ENCODE measurements around the gene IL18RAP. TPM values are rescaled to one million over a fixed set of nuclear protein-coding genes. Genes with fewer than 3 reads are reported as not detected.

The IL18RAP gene
- total RNA-seq, 1 experiment from 2014 or later, result not detected

DNA sequence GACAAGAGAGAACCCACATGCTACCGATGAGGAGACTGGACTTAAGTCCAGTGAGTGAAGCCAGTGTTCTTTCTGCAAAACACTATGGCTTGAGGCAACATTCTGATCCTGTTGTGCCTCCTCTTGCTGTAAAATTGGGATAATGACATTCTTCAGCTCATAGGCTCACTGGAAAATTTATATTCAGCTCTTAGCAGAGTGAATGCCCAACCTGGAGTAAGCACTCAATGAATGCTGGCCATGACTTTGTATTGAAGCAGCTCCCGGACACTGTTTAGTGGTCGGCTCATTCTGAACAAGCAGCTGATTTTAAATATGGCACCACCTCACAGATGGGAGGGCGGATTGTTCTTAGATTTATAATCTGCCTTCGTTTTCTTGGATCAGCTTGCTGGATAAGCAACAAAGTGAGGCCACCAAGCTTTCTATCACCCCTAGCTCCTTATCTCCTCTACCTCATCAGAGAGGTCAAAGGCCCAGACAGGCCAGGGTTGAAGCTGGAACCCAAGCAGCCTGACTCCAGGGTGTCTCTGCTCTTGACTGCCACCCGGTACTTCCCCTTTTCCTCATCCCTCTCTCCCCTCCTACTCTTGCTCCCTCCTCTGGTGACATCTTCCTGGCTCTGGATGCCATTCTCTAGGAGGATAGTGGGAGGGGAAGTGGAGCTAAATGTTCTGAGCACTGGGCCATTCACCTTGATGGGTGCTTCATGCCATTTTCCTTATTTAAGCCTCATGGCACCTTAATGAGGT lies 61.5 kb downstream of the IL18RAP start:
- no peak overlapping the region for H3K4me3 ChIP-seq (ENCODE audit: low read depth, low read length)
- Mint-ChIP-seq H3K27me3 (ENCODE audit: insufficient read depth, unreplicated experiment) (no peaks in the 10 kb centered on the region), H3K36me3 (ENCODE audit: insufficient read depth, unreplicated experiment) (no peaks in the 10 kb centered on the region), H3K27ac (ENCODE audit: unreplicated experiment) (no peak overlapping the region), H3K9me3 (ENCODE audit: unreplicated experiment) (no peaks in the 10 kb centered on the region), H3K4me1 (ENCODE audit: low read depth, unreplicated experiment) (no peaks in the 10 kb centered on the region), H3K4me3 (ENCODE audit: unreplicated experiment) (no peak overlapping the region)
- H3K9me3 ChIP-seq, result no peaks in the 10 kb centered on the region
- no TSS peak for BruUV-seq (replicated peaks)
- DNase-seq, result no peak
- ChIA-PET POLR2A (no interaction called here), CTCF (no interaction called here)
- no peaks in the 10 kb centered on the region for H3K36me3 ChIP-seq (ENCODE audit: control insufficient read depth, insufficient read depth, low read length)
- TF ChIP-seq, protein P1, sequence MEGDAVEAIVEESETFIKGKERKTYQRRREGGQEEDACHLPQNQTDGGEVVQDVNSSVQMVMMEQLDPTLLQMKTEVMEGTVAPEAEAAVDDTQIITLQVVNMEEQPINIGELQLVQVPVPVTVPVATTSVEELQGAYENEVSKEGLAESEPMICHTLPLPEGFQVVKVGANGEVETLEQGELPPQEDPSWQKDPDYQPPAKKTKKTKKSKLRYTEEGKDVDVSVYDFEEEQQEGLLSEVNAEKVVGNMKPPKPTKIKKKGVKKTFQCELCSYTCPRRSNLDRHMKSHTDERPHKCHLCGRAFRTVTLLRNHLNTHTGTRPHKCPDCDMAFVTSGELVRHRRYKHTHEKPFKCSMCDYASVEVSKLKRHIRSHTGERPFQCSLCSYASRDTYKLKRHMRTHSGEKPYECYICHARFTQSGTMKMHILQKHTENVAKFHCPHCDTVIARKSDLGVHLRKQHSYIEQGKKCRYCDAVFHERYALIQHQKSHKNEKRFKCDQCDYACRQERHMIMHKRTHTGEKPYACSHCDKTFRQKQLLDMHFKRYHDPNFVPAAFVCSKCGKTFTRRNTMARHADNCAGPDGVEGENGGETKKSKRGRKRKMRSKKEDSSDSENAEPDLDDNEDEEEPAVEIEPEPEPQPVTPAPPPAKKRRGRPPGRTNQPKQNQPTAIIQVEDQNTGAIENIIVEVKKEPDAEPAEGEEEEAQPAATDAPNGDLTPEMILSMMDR (IDR thresholded peaks at IDR 0.05; ENCODE audit: insufficient read depth in 1 of 2, low read depth in 1 of 2, low read length in 1 of 2, severe bottlenecking in 1 of 2, unreplicated experiment in 1 of 2), result no peak
- H3K4me1 ChIP-seq, result peaks cover 10% of the 10 kb centered on the region
- intact Hi-C loops (cut with micrococcal nuclease; ENCODE audit: unreplicated experiment), result no loop called here
- no peaks in the 10 kb centered on the region for H3K27me3 ChIP-seq (replicated peaks; ENCODE audit: control insufficient read depth, insufficient read depth, low read length)

DNA sequence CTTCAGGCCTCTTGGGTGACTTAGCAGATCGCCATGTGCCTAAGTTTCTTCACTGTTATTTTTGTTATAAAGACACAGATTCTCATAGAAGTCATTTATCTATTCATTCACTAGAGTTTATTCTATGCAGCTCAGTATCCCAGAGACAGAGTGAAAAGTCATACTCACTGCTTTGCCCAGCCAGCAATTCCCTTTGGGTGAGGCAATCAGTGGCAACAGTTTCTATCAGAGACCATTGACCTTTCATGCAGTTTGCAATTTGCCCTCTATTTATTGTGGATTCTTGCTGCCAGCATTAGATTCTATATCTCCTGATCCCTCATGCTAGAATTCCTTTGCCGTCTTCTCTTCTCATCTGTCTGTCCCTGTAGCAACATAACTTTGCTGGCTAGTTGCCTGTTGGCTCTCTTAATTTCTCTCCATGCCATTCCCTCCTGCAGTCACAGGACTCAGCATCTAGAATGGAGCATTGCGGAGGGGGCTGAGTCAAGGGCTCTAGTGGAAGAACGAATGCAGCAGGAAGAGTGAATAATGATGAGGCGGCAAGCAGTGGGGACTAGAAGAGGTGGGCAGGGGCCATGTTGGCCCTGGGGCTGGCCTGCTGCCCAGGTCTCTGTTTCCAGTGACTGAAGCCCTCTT lies 62.3 kb downstream of the IL18RAP start:
- Mint-ChIP-seq H3K9me3 (ENCODE audit: unreplicated experiment) (no peaks in the 10 kb centered on the region), H3K4me3 (ENCODE audit: unreplicated experiment) (no peak overlapping the region), H3K4me1 (ENCODE audit: low read depth, unreplicated experiment) (no peaks in the 10 kb centered on the region), H3K36me3 (ENCODE audit: insufficient read depth, unreplicated experiment) (no peaks in the 10 kb centered on the region), H3K27ac (ENCODE audit: unreplicated experiment) (peak overlapping the region; percentile 5), H3K27me3 (ENCODE audit: insufficient read depth, unreplicated experiment) (no peaks in the 10 kb centered on the region)
- BruUV-seq (replicated peaks), result no TSS peak
- intact Hi-C loops (cut with micrococcal nuclease; ENCODE audit: unreplicated experiment), result no loop called here
- ChIA-PET POLR2A (no interaction called here), CTCF (no interaction called here)
- Histone ChIP-seq H3K9me3 (no peaks in the 10 kb centered on the region), H3K27me3 (replicated peaks; ENCODE audit: control insufficient read depth, insufficient read depth, low read length) (no peaks in the 10 kb centered on the region), H3K4me1 (peaks cover 10% of the 10 kb centered on the region), H3K4me3 (ENCODE audit: low read depth, low read length) (no peak overlapping the region), H3K36me3 (ENCODE audit: control insufficient read depth, insufficient read depth, low read length) (no peaks in the 10 kb centered on the region)
- DNase-seq, result no peak
- TF ChIP-seq, protein P1 (IDR thresholded peaks at IDR 0.05; ENCODE audit: insufficient read depth in 1 of 2, low read depth in 1 of 2, low read length in 1 of 2, severe bottlenecking in 1 of 2, unreplicated experiment in 1 of 2), result no peak

DNA sequence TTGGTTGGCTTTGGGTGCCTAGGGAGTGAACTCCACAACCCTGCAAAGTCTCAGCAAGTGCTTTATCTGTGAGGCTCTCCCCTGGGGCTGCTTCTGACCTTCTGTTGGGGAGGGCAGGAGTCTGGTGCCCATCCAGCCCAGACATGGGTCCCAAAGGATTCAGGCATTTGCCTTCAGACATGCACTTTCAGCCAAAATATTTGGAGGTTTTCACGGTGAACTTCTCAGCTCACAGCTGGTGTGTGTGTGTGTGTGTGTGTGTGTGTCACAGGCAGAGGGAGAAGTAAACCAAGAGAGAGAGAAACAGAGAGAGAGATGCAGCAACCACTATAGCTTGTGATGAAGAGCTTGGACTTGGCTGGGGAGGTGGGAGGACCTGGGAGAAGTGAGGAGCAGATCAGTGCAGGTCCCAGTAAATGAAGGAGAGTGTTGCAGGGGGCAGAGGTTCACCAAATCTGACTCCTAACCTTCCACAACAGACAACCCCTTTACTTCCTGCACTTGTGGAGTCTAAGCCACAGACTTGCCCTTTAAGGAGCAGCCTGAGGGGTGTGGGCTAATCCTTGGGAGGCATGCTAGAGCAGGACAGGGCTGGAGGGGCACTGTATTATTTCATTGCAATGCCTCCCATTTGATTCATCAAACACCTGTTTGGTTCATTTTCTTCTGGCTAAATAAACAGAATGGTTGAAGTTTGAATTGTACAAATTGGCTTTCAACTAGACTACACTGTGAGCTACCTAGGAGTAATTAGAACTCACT lies 64.2 kb downstream of the IL18RAP start:
- H3K27me3 ChIP-seq (replicated peaks; ENCODE audit: control insufficient read depth, insufficient read depth, low read length), result no peaks in the 10 kb centered on the region
- Mint-ChIP-seq H3K27me3 (ENCODE audit: insufficient read depth, unreplicated experiment) (no peaks in the 10 kb centered on the region), H3K27ac (ENCODE audit: unreplicated experiment) (peak overlapping the region; percentile 24), H3K36me3 (ENCODE audit: insufficient read depth, unreplicated experiment) (no peaks in the 10 kb centered on the region), H3K4me3 (ENCODE audit: unreplicated experiment) (no peak overlapping the region), H3K9me3 (ENCODE audit: unreplicated experiment) (no peaks in the 10 kb centered on the region), H3K4me1 (ENCODE audit: low read depth, unreplicated experiment) (no peaks in the 10 kb centered on the region)
- no peaks in the 10 kb centered on the region for H3K36me3 ChIP-seq (ENCODE audit: control insufficient read depth, insufficient read depth, low read length)
- H3K9me3 ChIP-seq, result no peaks in the 10 kb centered on the region
- POLR2A ChIA-PET, result no interaction called here
- intact Hi-C loops (cut with micrococcal nuclease; ENCODE audit: unreplicated experiment), result no loop called here
- no TSS peak for BruUV-seq (replicated peaks)
- DNase-seq, result no peak
- no peak overlapping the region for H3K4me3 ChIP-seq (ENCODE audit: low read depth, low read length)
- TF ChIP-seq, protein P1 (IDR thresholded peaks at IDR 0.05; ENCODE audit: insufficient read depth in 1 of 2, low read depth in 1 of 2, low read length in 1 of 2, severe bottlenecking in 1 of 2, unreplicated experiment in 1 of 2), result no peak
- CTCF ChIA-PET, result no interaction called here
- H3K4me1 ChIP-seq, result peaks cover 13% of the 10 kb centered on the region

All from Caco-2 (cell line).